ENCODE results near the gene ADH1A.

GRCh38 chr4:99235955-99236354 is 54.8 kb downstream of the ADH1A start:
- TF ChIP-seq POLR2A (IDR thresholded peaks at IDR 0.05) (no peak), CTCF (IDR thresholded peaks at IDR 0.05) (no peak)

Data from uterus (tissue), 2 donors.